Activated CD4-positive, alpha-beta T cell treated with anti-CD3 and anti-CD28 coated beads, Interleukin-2, amount 50 U/mL, for 4 hours (primary cell): ENCODE results near the gene C10orf120.

Experiments
- DNase-seq, 2 experiments: peaks; one replicate each; pipeline ENCODE4 v3.0.0-alpha.2; 2020

Gene C10orf120

DNA sequence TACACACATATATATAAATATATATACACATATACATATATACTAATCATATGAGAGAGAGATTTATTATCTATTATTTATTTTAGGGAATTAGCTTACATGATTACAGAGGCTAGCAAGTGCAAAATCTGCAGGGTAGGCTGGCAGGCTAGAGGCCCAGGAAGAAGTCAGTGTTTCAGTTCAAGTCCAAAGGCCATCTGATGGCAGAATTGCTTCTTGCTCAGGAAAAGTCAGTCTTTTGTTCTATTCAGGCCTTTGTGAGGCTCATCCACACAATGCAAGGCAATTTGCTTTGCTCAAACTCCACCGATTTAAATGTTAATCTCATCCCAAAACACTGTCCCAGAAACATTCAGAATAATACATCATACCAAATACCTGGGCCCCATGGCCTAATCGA, 2.6 kb upstream of the C10orf120 start:
- no peak for DNase-seq

DNA sequence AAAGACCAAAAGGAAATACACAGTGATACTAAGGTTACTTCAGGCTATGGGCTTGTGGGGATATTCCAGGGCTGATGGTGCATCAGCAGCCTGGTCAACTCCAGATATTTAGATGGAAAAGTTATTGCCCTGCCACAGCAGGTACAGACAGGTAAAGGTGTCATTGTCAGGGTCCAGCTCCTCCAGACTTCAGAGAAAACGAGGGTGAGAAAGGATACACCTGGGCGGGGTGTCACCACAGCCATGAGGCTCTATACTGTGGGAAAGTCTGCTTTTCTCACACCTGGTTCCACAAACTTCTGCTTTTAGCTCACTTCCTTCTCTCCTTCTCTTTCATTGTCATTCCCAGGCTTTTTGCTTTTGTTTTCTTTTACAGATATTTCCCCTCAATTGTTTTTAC, 2.0 kb upstream of the C10orf120 start:
- no peak for DNase-seq

DNA sequence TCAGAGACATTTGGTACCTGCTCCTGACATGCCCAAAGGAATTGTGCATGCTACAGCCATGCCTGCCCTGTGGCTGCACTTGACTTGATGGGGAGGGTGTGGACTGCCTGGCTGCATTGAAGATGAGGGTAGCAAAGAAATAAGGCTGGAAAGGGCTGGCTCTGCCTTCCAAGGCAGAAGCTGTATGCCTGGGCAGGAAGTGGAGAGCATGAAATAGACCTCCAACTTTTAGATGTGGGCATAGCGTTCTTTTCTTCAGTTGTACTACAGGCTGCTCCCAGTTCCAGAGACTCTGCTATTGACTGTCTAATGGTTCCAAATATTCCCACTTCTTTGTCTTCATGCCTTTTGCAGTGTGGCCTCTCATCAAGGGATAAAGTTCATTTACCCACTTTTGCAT, 3.0 kb downstream of the C10orf120 start:
- DNase-seq: no peak

DNA sequence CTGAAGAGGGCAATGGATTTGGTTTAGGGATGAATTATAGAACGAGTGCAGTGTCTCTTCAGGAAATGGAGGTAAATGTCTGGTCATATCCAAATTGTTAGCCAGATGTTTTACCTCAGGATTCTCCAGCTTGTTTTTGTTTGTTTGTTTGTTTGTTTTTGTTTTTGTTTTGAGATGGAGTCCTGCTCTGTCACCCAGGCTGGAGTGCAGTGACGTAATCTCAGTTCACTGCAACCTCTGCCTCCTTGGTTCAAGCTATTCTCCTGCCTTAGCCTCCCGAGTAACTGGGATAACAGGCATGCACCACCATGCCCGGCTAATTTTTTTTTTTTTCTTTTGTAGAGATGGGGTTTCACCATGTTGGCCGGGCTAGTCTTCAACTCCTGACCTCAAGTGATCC, 6.9 kb downstream of the C10orf120 start:
- no peak for DNase-seq

DNA sequence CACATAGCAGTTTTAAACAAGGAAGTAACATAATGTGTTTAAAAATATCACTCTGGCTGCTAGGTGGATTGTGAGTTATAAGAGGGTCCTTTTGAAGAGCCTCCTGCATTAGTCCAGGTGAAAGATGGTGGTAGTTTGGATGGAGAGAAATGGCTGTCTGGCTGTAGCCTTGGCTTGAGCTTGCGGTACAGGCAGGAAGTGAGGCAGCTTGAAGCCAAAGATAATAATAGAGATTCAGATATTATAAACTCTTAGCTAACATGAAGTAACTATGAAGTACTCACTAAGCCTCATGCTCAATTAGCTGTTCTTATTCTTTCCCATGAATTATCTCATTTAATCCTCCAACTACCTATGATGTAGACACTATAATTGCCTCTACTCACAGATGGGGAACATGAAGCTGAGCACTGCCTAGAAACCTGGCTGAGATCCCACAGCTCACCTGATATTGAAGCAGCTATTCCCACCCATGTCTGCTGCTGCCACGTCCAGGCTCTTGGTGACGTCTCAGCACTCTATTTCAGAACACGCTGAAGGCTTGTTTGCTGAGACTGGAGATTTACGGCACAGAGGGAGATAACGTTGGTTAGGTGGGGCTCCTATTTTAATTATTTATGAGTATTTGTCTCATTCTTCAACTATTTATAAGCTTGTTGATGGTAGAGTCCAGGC, 10.4 kb downstream of the C10orf120 start:
- DNase-seq: no peak

DNA sequence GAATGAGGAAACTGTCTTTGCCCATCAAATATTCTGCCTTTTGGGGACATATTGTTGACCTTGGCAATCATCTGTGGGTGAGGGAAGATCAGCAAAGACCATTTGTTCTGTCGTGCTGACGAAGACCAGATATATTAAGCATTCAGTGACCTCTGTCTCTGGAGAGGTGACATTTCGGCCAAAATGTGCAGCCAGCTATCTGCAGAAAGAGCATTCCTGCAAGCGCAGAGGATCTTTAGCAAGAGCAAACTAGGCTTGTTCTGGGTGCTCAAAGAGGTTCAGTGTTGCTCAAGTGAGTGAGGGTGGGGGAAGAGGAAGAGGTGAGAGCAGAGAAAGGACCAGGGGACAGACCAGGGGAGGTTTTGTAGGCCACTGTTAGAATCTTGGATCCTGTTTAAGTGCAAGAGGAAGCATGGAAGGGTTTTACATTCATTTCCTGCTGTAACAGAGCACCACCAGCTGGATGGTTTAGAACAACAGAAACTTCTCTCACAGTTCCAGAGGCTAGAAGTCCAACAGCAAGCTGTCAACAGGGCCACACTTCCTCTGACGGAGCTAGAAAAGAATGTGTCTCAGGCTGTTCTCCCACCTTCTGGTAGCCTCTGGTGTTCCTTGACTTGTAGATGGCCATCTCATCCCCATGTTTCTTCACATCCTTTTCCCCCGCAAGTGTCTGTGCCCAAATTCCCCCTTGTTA, 11.2 kb downstream of the C10orf120 start:
- no peak for DNase-seq

DNA sequence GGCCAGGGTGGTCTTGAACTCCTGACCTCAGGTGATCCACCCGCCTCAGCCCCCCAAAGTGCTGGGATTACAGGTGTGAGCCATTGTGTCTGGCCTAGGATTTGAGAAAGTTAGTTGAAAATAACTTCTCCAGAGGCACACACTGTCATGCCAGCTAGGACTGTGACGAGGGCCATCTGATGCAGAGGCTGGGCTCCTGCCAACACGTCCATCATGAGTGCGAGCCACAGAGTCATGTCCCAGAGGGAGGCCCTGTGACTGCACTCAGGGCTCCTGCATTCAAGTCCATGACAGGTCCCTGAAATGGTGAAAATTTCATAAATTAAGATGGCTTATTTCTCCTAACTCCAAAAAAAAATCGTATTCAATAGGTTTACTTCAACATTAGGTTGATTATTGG, 17.1 kb downstream of the C10orf120 start:
- no peak for DNase-seq

DNA sequence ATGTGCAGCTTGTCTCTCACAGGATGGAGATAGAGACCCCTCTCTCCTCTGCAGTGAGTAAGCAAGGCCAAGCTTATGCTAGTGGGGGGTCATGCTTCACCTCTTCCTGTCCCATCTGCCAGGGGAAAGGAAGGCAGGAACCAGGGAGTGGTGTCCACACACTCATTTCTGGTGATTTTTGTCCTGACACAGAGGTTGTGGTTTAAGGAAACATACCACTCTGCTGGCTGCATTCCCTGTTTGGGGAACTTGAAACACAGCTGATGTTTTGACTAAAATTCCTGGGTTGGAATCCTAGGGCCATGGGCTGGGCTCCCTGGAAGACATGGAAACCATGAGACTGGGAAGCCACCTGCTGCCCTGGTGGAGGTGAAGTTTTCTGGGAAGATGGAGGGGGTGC, 21.4 kb downstream of the C10orf120 start:
- DNase-seq: no peak

DNA sequence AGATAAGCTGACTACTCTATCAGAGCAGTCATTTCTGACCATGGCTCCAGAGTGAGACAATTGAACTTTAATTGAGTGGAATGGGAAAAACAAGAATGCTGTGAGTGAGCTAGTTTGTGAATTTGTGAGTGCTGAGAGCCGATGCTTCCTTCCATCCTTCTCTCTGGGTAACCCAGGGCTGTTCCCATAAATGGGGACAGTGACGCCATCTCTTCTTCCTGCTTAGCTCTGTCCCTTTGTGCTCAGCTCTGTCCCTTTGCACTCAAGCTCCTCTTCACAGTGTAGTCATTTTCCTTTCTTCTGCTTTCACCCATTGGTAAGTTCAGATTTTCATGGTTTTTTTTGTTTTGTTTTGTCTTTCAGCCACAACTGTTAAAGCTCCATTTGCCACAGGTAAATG, 24.4 kb downstream of the C10orf120 start:
- DNase-seq: no peak

DNA sequence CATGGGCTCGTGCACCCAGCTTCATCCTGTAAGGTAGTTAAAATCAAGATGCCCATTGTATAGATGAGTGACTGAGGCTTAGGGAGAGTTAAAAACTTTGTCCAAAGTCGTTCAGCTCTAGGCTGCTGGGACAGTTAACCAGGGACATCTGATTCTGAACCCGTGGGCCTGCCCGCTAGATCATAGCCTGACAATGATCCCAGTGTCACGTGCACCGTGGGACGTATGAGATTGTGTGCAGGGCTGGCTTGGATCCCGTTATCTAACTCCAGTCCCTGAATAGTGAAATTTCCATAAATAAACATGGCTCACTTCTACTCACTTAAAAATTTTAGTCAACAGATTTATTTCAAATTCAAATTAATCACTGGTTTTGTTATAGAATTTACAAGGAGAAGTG, 24.9 kb downstream of the C10orf120 start:
- no peak for DNase-seq

DNA sequence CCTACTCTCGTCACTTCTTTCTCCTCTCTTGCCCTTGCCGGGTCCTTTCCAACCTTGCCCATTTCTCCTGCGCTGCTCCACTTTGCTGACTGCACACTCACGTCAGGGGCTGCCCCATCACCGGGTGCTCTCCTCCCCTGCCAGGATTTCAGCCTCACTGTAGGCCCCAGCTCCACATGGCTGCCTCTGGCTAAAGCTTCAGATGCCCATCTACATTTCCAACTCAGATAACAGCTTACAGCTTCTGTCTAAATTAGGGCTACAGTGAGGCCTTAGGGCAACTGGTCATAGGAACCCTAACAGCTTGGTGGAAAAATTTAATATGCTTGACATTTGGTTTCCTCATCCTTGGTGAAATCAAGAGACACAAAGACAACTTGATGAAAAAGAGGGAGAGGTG, 25.9 kb downstream of the C10orf120 start:
- DNase-seq: no peak

DNA sequence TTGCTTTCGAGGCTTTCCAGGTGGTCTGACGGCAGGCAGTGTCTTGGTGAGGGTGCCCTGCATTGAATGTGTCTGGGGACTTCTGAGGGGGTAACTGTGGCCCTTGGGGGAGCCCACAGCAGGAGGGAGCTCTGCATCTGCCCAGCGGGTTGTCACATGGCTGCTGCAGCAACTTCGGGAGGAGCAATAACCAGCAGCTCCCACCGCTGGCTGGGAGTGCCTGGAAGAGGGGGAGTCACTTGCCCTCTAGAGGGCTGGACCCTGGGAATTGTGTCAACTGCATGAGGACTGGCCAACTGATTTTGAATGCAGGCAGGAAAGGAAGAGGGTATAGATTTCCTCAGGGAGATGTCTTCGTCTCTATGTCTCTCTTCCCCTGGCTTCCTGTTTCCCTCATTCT, 26.4 kb downstream of the C10orf120 start:
- no peak for DNase-seq

DNA sequence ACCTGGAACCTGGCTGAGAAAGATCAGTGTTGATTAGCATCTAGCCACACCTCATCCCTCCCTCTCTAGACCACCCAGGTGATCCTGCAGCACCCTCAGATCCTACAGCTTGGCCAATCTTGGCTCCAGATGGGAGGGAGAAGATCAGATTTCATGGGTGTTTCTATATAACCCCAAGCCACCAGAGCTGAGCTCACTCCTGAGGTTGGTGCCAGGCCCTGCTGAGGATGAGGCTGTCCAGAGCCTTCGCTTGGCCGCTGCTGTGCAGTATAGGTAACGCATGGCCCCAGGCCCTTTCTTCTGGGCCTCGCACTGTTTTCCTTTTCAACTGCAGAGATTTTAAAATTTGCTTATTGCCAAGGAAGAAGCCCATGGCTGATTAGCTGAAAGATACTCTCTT, 27.0 kb downstream of the C10orf120 start:
- DNase-seq: no peak

DNA sequence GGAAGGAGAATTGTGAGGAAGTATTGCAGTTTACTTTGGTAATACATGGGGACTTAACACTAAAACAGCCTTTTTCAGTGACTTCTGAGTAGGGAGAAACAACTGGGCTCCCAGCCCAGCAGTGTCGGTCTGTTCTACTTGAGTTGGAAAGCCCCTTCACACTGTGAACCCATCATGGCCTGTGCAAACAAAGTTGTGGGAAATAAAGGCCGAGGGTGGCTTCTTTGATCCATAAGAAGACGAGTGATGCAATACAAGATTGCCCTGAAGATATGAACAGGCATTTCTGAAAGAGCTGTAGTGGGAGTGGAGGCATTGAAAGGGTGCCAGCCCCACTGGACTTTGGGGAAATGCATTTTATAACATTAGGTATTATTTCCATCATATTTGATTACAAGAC, 28.3 kb downstream of the C10orf120 start:
- DNase-seq: no peak

DNA sequence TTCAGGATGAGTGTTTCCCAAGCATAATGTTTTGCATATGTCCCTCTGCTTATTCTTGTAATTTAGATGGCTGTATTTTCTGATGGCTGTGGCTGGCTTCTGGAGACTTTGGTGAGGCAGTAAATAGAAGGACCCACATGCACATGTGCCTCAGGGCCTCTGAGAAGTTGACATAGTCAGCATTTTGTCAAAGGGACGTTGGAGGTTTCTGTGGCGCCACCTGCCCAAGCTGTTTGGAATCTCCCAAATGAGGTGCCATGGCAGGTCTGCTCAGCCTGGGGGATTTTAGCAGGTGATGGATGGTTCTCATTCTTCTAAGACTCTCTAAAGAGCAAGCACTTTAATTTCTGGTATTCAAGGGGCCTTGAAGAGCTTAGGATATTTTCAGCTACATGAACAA, 29.8 kb downstream of the C10orf120 start:
- no peak for DNase-seq

DNA sequence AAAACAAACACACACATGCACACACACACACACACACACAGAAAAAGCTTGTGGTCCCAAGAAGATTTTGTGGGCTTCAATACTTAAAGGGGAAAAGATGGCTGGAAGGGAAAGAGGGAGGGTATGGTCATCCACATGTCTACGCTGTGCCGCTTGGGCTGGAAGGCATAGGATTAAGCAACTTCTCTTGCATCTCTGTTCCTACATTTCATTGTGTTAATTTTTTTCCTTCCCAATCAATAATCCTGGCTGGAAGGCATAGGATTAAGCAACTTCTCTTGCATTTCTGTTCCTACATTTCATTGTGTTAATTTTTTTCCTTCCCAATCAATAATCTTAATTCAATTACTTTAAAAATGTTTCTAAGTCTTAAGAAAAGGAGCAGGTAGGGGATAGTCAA, 30.6 kb downstream of the C10orf120 start:
- DNase-seq: no peak

DNA sequence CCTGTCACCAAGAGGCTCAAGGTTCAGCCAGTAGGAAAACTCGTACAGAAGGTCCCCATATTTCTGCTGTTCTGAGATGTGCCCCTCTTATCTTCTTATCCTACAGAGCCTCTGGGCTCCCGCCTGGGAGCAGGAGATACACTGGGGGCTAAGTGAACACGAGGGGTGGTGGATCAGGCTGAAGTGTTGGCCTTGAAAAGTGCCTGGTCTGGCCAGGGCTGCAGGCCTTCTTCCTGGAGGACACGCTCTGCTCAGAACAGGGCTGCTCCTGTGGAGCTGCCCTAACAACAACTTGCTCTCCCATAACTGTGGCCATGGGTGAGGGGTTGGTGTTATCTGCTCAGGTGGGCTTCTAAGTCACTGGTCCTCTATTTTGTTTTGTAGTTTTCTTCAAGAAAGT, 33.7 kb downstream of the C10orf120 start:
- DNase-seq: no peak

DNA sequence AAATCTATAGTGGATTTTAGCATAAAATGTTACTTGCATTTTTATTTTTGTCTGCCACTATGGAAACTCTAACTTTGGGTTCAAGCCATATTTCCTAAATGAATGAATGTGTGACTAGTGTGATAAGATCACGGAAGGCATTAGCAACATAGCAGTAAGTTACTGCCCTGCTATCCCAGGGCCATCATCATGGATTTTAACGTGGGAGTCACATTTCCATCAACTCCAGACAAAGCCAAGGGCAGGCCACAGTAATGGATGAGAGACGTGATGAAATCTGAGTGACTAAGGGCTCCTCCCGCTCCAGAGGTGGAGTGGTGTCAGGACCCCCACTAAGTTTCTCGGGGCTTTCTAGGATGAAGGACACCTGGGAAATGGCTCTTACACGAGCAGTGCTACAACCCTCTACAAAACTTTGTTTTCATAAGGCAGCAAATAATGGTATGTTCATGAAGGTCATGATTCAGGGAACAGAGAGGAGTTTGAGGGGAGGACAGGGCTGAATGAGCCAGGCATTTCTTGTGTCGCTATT, 34.3 kb downstream of the C10orf120 start:
- DNase-seq: no peak

DNA sequence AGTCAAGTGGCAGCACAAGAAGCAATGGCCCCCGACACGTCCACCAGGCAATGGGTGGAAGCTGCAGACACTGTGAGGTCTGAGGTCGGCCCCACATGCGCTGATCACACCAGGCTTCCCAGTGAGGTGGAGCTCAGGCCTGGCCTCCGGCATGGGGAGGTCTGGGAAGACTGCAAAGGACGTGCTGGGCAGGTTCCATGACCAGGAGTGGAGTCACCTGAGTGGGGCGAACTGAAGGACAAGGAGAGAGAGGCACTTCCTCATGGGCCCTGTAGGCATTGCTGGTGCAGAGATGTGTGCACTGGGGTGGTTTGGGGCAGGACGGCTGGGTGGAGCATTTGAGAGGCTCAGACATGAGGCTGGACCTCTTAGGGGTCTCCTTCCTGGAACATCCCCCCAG, 35.1 kb downstream of the C10orf120 start:
- DNase-seq: no peak

DNA sequence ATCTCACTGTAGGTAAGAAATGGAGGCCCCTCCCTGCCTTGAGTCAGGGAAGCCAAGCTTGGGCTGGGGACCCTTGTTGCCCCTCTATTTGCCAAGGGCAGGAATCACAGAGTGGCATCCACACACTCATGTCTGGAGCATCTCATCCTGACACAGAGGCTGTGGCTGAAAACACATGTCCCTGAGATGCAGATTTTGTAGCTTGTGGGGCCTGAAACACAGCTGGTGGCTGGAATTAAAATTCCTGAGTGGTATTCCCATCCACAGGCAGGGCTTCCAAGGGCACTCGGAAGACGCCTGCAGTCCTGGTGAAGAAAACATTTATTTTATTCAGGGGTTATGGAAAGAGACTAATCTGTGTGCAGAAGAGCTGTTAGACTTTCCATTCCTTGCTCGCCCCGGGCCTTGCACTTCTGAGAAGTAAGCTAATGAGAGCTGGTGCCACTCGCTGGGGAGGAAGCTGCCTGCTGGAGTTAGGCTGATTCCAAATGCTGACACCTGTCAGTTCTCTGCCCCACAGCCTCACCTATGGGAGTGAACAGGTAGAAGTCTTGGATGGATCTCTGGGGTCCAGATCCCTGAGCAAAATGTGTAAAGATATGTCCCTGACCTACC, 36.0 kb downstream of the C10orf120 start:
- DNase-seq: no peak

DNA sequence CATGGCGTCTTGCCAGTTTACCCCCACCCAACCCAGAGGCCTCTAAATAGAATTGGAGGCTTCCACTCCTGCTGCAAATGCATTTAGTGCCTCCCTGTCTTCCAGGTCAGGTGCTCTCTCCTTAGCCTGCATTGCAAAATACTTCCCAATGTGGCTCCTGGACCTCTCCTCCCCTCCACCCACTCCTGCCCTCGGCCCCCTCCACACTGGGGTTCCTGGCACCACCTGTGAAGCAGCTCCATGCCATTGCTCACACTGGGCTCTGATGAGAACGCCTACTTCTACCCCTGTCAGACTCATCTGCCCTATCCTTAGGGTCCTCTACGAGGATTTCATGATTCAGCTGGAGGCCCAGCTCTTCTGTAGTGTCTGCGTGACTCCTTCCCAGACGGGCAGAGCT, 37.4 kb downstream of the C10orf120 start:
- DNase-seq: no peak

DNA sequence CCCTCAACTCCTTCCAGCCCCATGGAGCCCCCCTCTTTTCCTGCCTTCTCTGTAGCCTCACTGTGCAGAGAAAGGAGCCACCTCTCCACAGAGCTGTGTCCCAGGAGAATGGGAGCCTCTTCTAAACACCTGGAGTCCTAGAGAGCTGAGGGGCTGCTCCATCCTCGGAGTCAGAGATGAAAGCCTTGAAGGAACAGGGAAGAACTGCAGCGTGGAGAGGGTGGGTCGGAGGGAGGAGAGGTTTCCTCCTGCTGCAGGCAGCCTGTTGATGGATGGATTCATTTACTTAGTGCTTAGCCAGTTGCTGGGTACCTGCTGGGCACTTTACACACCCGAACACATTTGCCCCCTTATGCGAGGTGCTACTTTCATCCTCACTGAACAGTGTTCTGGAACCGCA, 39.0 kb downstream of the C10orf120 start:
- DNase-seq: no peak

DNA sequence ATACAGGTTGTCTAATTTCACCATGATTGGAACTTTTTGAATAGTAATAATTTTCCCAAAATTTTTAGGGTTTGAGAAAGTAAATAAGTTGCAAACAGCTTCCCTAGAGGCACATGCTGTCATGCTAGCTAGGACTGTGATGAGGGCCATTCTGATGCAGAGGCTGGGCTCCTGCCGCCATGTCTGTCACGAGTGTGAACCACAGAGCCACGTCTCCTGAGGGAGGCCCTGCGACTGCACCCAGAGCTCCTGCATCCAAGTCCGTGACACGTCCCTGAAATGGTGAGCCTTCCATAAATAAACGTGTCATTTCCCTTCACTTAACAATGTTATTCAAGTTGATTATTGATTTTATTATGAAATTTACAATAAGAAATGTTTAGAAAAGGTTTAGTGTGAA, 40.0 kb downstream of the C10orf120 start:
- DNase-seq: no peak

DNA sequence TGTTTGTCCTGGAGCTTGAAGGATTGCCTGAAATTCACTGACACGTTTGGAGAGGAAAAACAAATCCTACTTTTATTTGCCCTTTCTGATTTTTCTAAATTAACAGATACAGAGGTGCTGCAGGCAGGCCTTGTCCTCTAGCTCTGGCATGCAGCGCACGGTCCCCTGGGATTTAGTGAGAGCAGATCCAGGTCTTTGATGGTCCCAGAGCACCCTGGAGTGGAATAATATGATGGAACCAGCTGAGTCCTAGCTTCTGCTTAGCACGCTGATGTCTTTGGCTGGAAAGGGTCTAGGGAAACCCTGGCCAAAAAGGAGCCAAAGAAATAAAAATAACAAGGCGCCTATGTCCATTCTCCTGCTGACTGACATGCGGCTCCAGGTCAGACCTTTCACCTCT, 40.5 kb downstream of the C10orf120 start:
- DNase-seq: no peak
